ENCODE measurements around the gene CCN2. TPM values are rescaled to one million over a fixed set of nuclear protein-coding genes. Genes with fewer than 3 reads are reported as not detected.

Gene CCN2
- polyA plus RNA-seq, 1 of the 3 experiments (the other 2 are of a cell fraction): 709 TPM

GRCh38 chr6:131989036-131989435 is 37.9 kb upstream of the CCN2 start:
- ChIA-PET POLR2A (no interaction called here), CTCF (interaction anchor here (0.7 kb wide), 1 partner anchor 194 kb away, joined by 3 read pairs; no protein-coding TSS in a partner anchor)
- DNase-seq: no peak
- no peak overlapping the region for H3K4me2 ChIP-seq
- no peaks in the 10 kb centered on the region for H3K4me1 ChIP-seq (ENCODE audit: control insufficient read depth in 1 of 2, insufficient read depth in 2 of 2, low read depth in 1 of 2, low read length in 1 of 2)
- 60% methylated on average over 4 of the region's 4 CpGs for WGBS (ENCODE audit: low lambda C conversion rate)
- no peak overlapping the region for H3K4me3 ChIP-seq (ENCODE audit: low read depth in 2 of 2, low read length in 1 of 2)
- no peaks in the 10 kb centered on the region for H3K36me3 ChIP-seq (replicated peaks in 1 of 2; ENCODE audit: control insufficient read depth in 1 of 2, insufficient read depth in 2 of 2, low read length in 1 of 2)
- no peak overlapping the region for H3K9ac ChIP-seq
- no peaks in the 10 kb centered on the region for H3K79me2 ChIP-seq (ENCODE audit: insufficient read depth)
- no peaks in the 10 kb centered on the region for H3K9me3 ChIP-seq
- no peaks in the 10 kb centered on the region for H4K20me1 ChIP-seq (ENCODE audit: insufficient read depth)
- no peaks in the 10 kb centered on the region for H3K27me3 ChIP-seq (ENCODE audit: insufficient read depth)
- TF ChIP-seq ELF1 (IDR thresholded peaks at IDR 0.05) (no peak), GATA2 (CRISPR knock-in tag; IDR thresholded peaks at IDR 0.05) (no peak), MEF2A (IDR thresholded peaks at IDR 0.05; ENCODE audit: borderline replicate concordance, low read depth) (no peak), RXRA (IDR thresholded peaks at IDR 0.05; ENCODE audit: borderline replicate concordance, low read depth) (no peak), RAD21 (IDR thresholded peaks at IDR 0.05; ENCODE audit: low read length) (no peak), JUND (IDR thresholded peaks at IDR 0.05) (no peak), CHD2 (IDR thresholded peaks at IDR 0.05; ENCODE audit: low read length, partially characterized antibody) (no peak), TAF1 (IDR thresholded peaks at IDR 0.05; ENCODE audit: borderline replicate concordance, low read depth, low read length) (no peak), SIN3A (IDR thresholded peaks at IDR 0.05; ENCODE audit: borderline replicate concordance, low read depth, low read length) (no peak), USF2 (IDR thresholded peaks at IDR 0.05; ENCODE audit: borderline replicate concordance, low read depth, low read length) (no peak)
- TF ChIP-seq, protein P1, sequence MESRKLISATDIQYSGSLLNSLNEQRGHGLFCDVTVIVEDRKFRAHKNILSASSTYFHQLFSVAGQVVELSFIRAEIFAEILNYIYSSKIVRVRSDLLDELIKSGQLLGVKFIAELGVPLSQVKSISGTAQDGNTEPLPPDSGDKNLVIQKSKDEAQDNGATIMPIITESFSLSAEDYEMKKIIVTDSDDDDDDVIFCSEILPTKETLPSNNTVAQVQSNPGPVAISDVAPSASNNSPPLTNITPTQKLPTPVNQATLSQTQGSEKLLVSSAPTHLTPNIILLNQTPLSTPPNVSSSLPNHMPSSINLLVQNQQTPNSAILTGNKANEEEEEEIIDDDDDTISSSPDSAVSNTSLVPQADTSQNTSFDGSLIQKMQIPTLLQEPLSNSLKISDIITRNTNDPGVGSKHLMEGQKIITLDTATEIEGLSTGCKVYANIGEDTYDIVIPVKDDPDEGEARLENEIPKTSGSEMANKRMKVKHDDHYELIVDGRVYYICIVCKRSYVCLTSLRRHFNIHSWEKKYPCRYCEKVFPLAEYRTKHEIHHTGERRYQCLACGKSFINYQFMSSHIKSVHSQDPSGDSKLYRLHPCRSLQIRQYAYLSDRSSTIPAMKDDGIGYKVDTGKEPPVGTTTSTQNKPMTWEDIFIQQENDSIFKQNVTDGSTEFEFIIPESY (IDR thresholded peaks at IDR 0.05; ENCODE audit: borderline replicate concordance, low read depth): no peak
- H3F3A ChIP-seq (replicated peaks; ENCODE audit: insufficient read depth): peaks cover 3% of the 10 kb centered on the region
- no peaks in the 10 kb centered on the region for H3K9me2 ChIP-seq
- H2AFZ ChIP-seq (ENCODE audit: low read depth): no peak overlapping the region
- H3K27ac ChIP-seq (ENCODE audit: low read depth in 2 of 2, low read length in 1 of 2): no peak overlapping the region

DNA sequence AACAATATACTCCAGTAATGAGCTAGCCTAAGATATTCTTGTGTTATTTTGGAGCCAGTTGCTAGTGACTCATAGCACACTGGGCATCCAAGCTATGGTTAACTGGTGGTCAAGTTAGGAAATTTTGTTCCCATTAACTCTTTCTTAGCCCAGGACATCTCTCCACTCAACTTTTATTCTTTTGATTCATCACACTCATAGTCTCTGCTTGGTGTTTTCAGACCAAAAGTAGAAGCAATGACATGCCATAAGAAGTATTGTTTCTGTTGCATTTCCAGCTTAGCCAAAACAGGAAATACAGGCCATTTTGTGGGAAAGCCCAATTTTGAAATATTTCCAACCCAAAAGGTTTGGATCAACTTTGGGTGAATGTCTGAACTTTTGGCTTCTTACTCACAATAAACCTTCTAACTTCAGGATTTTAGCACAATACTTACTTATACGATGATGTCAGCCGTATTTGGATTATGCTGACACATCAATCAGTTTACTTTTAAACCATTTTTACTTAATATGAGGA is 31.6 kb upstream of the CCN2 start:
- Histone ChIP-seq H3K4me2 (peak overlapping the region; percentile 32; the same call in 1 of the 2 replicates), H3K27ac (ENCODE audit: low read depth in 2 of 2, low read length in 1 of 2) (peak overlapping the region in 1 of 2 experiments; percentile 93; a peak in 2 of 4 replicates), H2AFZ (ENCODE audit: low read depth) (no peak overlapping the region; the same call in 1 of the 2 replicates), H3K9me3 (no peaks in the 10 kb centered on the region), H4K20me1 (ENCODE audit: insufficient read depth) (no peaks in the 10 kb centered on the region), H3K79me2 (ENCODE audit: insufficient read depth) (no peaks in the 10 kb centered on the region), H3K9me2 (no peaks in the 10 kb centered on the region), H3K4me1 (ENCODE audit: control insufficient read depth in 1 of 2, insufficient read depth in 2 of 2, low read depth in 1 of 2, low read length in 1 of 2) (peaks cover 0 to 37% of the 10 kb centered on the region in 2 experiments; a peak in 2 of 4 replicates), H3F3A (replicated peaks; ENCODE audit: insufficient read depth) (peaks cover 28% of the 10 kb centered on the region), H3K4me3 (ENCODE audit: low read depth in 2 of 2, low read length in 1 of 2) (no peak overlapping the region), H3K36me3 (replicated peaks in 1 of 2; ENCODE audit: control insufficient read depth in 1 of 2, insufficient read depth in 2 of 2, low read length in 1 of 2) (no peaks in the 10 kb centered on the region), H3K27me3 (ENCODE audit: insufficient read depth) (no peaks in the 10 kb centered on the region), H3K9ac (peak overlapping the region; percentile 16; the same call in 1 of the 2 replicates)
- no peak for DNase-seq
- CTCF ChIA-PET: no interaction called here
- 59% methylated on average over 2 of the region's 2 CpGs for WGBS (ENCODE audit: low lambda C conversion rate)
- POLR2A ChIA-PET: no interaction called here
- TF ChIP-seq TAF1 (IDR thresholded peaks at IDR 0.05; ENCODE audit: borderline replicate concordance, low read depth, low read length) (no peak), SMC3 (IDR thresholded peaks at IDR 0.05; ENCODE audit: low read depth, low read length) (no peak), FOXJ3 (CRISPR knock-in tag; IDR thresholded peaks at IDR 0.05) (no peak), EZH2phosphoT487 (IDR thresholded peaks at IDR 0.05; ENCODE audit: borderline replicate concordance, low read depth) (no peak), POLR2AphosphoS5 (IDR thresholded peaks at IDR 0.05; ENCODE audit: low read depth, low read length) (peak; percentile 14; the same call in 1 of the 2 replicates), TEAD4 (IDR thresholded peaks at IDR 0.05; ENCODE audit: borderline replicate concordance, insufficient read depth) (no peak), GATA2 (CRISPR knock-in tag; IDR thresholded peaks at IDR 0.05) (no peak), NRF1 (IDR thresholded peaks at IDR 0.05; ENCODE audit: low read depth, low read length) (no peak), USF2 (IDR thresholded peaks at IDR 0.05; ENCODE audit: borderline replicate concordance, low read depth, low read length) (no peak), JUND (IDR thresholded peaks at IDR 0.05) (peak; percentile 45; the same call in 1 of the 2 replicates), RFX5 (IDR thresholded peaks at IDR 0.05; ENCODE audit: low read length) (no peak), USF1 (IDR thresholded peaks at IDR 0.05; ENCODE audit: borderline replicate concordance, low read depth) (no peak), EP300 (IDR thresholded peaks at IDR 0.05; ENCODE audit: borderline replicate concordance in 1 of 2, low read depth in 1 of 2, low read length in 1 of 2) (no peak)
- TF ChIP-seq, protein P2, sequence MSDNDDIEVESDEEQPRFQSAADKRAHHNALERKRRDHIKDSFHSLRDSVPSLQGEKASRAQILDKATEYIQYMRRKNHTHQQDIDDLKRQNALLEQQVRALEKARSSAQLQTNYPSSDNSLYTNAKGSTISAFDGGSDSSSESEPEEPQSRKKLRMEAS (IDR thresholded peaks at IDR 0.05; ENCODE audit: low read depth): no peak

All from SK-N-SH (cell line).